ENCODE data around the gene MYMX. TPM values are rescaled to one million over a fixed set of nuclear protein-coding genes. Genes with fewer than 3 reads are reported as not detected.

Gene MYMX
- polyA plus RNA-seq, 3 donors = not detected

DNA sequence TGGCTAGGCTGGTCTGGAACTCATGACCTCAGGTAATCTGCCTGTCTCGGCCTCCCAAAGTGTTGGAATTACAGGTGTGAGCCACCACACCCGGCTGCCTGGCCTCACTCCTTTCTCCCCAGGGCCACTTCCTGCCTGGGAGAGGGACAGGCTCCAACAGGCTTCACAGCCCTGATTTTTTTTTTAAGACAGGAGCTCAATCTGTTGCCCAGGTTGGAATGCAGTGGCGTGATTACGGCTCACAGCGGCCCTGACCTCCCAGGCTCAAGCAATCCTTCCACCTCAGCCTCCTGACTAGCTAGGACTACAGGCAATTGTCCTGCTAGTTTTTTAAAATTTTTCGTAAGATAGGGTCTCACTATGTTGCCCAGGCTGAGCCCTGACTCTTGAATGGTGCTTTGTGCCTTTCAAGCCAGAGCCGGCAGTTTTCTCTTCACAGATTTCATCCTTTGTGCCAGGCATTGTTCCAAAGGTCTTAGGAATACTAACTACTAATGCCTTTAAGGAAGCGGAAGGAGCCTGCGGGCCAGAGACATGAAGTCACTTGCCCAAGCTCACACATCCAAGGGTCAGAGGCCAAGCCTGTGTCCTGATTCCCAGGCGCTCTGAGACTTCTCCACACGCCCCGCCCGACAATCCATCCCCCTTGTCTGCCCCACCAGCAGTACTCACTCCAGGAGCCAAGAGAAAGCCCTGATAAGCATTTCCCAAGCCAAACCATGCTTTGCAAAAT is 38.9 kb upstream of the MYMX start:
- no peak overlapping the region for H3K27ac Mint-ChIP-seq
- Histone ChIP-seq H2AFZ (ENCODE audit: insufficient read depth, low read depth, low read length, poor library complexity, severe bottlenecking) (no peak overlapping the region), H3K36me3 (replicated peaks in 1 of 2; ENCODE audit: control insufficient read depth in 1 of 2, insufficient read depth in 2 of 2, low read length in 2 of 2) (no peaks in the 10 kb centered on the region), H3K4me2 (replicated peaks; ENCODE audit: extremely low read depth, low read length, poor library complexity, severe bottlenecking) (no peak overlapping the region), H3K79me2 (ENCODE audit: insufficient read depth, low read length) (no peaks in the 10 kb centered on the region), H3K9ac (ENCODE audit: insufficient read depth, low read length, poor library complexity, severe bottlenecking) (no peak overlapping the region), H3K27me3 (ENCODE audit: control insufficient read depth in 2 of 2, insufficient read depth in 2 of 2, low read length in 2 of 2) (no peaks in the 10 kb centered on the region), H4K20me1 (ENCODE audit: insufficient read depth, low read length) (no peaks in the 10 kb centered on the region), H3K9me3 (replicated peaks in 1 of 2; ENCODE audit: control insufficient read depth in 1 of 2, insufficient read depth in 1 of 2, low read length in 2 of 2) (no peaks in the 10 kb centered on the region), H3K4me1 (ENCODE audit: control insufficient read depth in 1 of 2, insufficient read depth in 2 of 2, low read length in 2 of 2) (peaks cover 11 to 13% of the 10 kb centered on the region in 2 donors), H3K27ac (ENCODE audit: low read depth in 1 of 2, low read length in 2 of 2) (no peak overlapping the region), H3K4me3 (replicated peaks in 1 of 3; ENCODE audit: low read depth in 2 of 3, low read length in 3 of 3) (no peak overlapping the region)
- H3K36me3 Mint-ChIP-seq = no peaks in the 10 kb centered on the region
- 97% methylated on average over 11 of the region's 13 CpGs for WGBS (ENCODE audit: insufficient coverage)
- peaks cover 15% of the 10 kb centered on the region for H3K4me1 Mint-ChIP-seq
- intact Hi-C loops (cut with micrococcal nuclease) = no loop called here
- peaks cover 0 to 2% (median 0%) of the 10 kb centered on the region in 7 donors for H3K9me3 Mint-ChIP-seq
- peaks cover 6 to 11% (median 6%) of the 10 kb centered on the region in 3 donors for H3K27me3 Mint-ChIP-seq (ENCODE audit: low read depth in 3 of 3)
- TF ChIP-seq, protein P1, sequence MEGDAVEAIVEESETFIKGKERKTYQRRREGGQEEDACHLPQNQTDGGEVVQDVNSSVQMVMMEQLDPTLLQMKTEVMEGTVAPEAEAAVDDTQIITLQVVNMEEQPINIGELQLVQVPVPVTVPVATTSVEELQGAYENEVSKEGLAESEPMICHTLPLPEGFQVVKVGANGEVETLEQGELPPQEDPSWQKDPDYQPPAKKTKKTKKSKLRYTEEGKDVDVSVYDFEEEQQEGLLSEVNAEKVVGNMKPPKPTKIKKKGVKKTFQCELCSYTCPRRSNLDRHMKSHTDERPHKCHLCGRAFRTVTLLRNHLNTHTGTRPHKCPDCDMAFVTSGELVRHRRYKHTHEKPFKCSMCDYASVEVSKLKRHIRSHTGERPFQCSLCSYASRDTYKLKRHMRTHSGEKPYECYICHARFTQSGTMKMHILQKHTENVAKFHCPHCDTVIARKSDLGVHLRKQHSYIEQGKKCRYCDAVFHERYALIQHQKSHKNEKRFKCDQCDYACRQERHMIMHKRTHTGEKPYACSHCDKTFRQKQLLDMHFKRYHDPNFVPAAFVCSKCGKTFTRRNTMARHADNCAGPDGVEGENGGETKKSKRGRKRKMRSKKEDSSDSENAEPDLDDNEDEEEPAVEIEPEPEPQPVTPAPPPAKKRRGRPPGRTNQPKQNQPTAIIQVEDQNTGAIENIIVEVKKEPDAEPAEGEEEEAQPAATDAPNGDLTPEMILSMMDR (IDR thresholded peaks at IDR 0.05) = no peak
- DNase-seq = no peak
- H3K4me3 Mint-ChIP-seq = no peak overlapping the region

DNA sequence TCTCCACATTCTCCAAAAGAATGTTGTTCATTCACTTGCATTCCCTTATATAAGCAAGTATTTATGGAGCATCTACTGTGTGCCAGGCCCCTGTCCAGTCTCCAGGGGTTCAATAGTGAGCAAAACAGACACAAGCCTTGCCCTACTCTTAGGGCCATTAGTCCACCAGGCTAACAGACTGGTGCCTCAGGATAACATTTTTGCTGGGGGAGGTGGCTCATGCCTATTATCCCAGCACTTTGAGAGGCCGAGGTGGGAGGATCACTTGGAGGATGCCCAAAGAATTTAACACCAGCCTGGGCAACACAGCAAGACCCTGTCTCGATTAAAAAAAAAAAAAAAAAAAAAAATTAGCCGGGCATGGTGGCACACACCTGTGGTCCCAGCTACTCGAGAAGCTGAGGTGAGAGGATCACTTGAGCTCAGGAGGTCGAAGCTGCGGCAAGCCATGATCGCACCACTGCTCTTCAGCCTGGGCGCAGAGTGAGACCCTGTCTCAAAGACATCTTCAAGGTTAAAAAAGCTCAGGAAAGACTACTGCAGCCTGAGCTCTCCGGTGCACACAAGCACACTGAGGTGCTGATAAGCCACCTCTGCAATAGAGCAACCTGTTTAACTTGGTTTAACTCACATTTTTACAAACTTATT is 38.2 kb upstream of the MYMX start:
- H3K27ac Mint-ChIP-seq = no peak overlapping the region
- peaks cover 0 to 2% (median 0%) of the 10 kb centered on the region in 7 donors for H3K9me3 Mint-ChIP-seq
- Histone ChIP-seq H3K9me3 (replicated peaks in 1 of 2; ENCODE audit: control insufficient read depth in 1 of 2, insufficient read depth in 1 of 2, low read length in 2 of 2) (no peaks in the 10 kb centered on the region), H3K9ac (ENCODE audit: insufficient read depth, low read length, poor library complexity, severe bottlenecking) (no peak overlapping the region), H3K27ac (ENCODE audit: low read depth in 1 of 2, low read length in 2 of 2) (no peak overlapping the region), H3K27me3 (ENCODE audit: control insufficient read depth in 2 of 2, insufficient read depth in 2 of 2, low read length in 2 of 2) (no peaks in the 10 kb centered on the region), H3K4me2 (replicated peaks; ENCODE audit: extremely low read depth, low read length, poor library complexity, severe bottlenecking) (no peak overlapping the region), H3K4me3 (replicated peaks in 1 of 3; ENCODE audit: low read depth in 2 of 3, low read length in 3 of 3) (no peak overlapping the region), H3K4me1 (ENCODE audit: control insufficient read depth in 1 of 2, insufficient read depth in 2 of 2, low read length in 2 of 2) (peaks cover 11 to 13% of the 10 kb centered on the region in 2 donors), H3K36me3 (replicated peaks in 1 of 2; ENCODE audit: control insufficient read depth in 1 of 2, insufficient read depth in 2 of 2, low read length in 2 of 2) (no peaks in the 10 kb centered on the region), H2AFZ (ENCODE audit: insufficient read depth, low read depth, low read length, poor library complexity, severe bottlenecking) (no peak overlapping the region), H3K79me2 (ENCODE audit: insufficient read depth, low read length) (no peaks in the 10 kb centered on the region), H4K20me1 (ENCODE audit: insufficient read depth, low read length) (no peaks in the 10 kb centered on the region)
- 97% methylated on average over 8 of the region's 9 CpGs for WGBS (ENCODE audit: insufficient coverage)
- peaks cover 14% of the 10 kb centered on the region for H3K4me1 Mint-ChIP-seq
- no peak for DNase-seq
- intact Hi-C loops (cut with micrococcal nuclease) = no loop called here
- peaks cover 6 to 9% (median 6%) of the 10 kb centered on the region in 3 donors for H3K27me3 Mint-ChIP-seq (ENCODE audit: low read depth in 3 of 3)
- no peak overlapping the region for H3K4me3 Mint-ChIP-seq
- H3K36me3 Mint-ChIP-seq = no peaks in the 10 kb centered on the region
- TF ChIP-seq, protein P1 (IDR thresholded peaks at IDR 0.05) = no peak
